Small intestine (tissue), 7 donors: ENCODE data around the gene ZFP36L2. TPM values are rescaled to one million over a fixed set of nuclear protein-coding genes. Genes with fewer than 3 reads are reported as not detected.

ENCODE experiments used
- DNase-seq, 2 donors: peaks; one replicate each; pipeline versions ENCODE4 v3.0.0 to v3.0.0-alpha.2; 2013
- FAIRE-seq: peaks from 2 replicates; lab custom pipeline; 2012; peaks lifted over from hg19 to GRCh38; lab: Jason Lieb, UNC
- H3K27ac ChIP-seq, 3 donors: one replicate each; pipeline ENCODE4 v1.5.1; 2013; ENCODE audit warnings: low read length in 2 of 3, mild to moderate bottlenecking in 2 of 3, control low read depth in 1 of 3, inconsistent platforms in 1 of 3, low read depth in 1 of 3, moderate library complexity in 1 of 3
- H3K27me3 ChIP-seq, 3 donors: one replicate each; pipeline ENCODE4 v1.6.1; 2013; ENCODE audit warnings: low read length in 3 of 3, inconsistent platforms in 1 of 3; ENCODE audit not compliant: control insufficient read depth in 3 of 3, insufficient read depth in 3 of 3
- H3K36me3 ChIP-seq, 3 donors: one replicate each; pipeline ENCODE4 v1.6.1; 2013; ENCODE audit warnings: low read length in 3 of 3, inconsistent platforms in 1 of 3, low read depth in 1 of 3, mild to moderate bottlenecking in 1 of 3, moderate library complexity in 1 of 3; ENCODE audit not compliant: control insufficient read depth in 3 of 3, insufficient read depth in 2 of 3
- H3K4me1 ChIP-seq, 3 donors: one replicate each; pipeline ENCODE4 v1.6.1; 2013; ENCODE audit warnings: low read length in 2 of 3, inconsistent platforms in 1 of 3, low read depth in 1 of 3, mild to moderate bottlenecking in 1 of 3, moderate library complexity in 1 of 3; ENCODE audit not compliant: control insufficient read depth in 3 of 3, insufficient read depth in 2 of 3
- H3K4me3 ChIP-seq, 3 donors: one replicate each; pipeline ENCODE4 v1.5.1; 2013; ENCODE audit warnings: low read length in 3 of 3, control low read depth in 1 of 3, inconsistent platforms in 1 of 3, low read depth in 1 of 3, mild to moderate bottlenecking in 1 of 3, moderate library complexity in 1 of 3
- H3K9me3 ChIP-seq, 2 donors: one replicate each; pipeline ENCODE4 v1.6.1; 2013; ENCODE audit warnings: low read depth in 1 of 2, low read length in 1 of 2; ENCODE audit not compliant: control insufficient read depth in 2 of 2, insufficient read depth in 1 of 2
- WGBS, 3 donors: extraction: QIAGEN DNeasy Blood & Tissue Kit; methylation state at CpG; one replicate each; pipeline ENCODE4 v1.1.7; 2013; 5-methylcytosine and 5-hydroxymethylcytosine counted together
- polyA plus RNA-seq, 4 donors: library from polyadenylated mRNA; stranded (reverse) in 3 of 4; unstranded in 1 of 4; fragments of 200-250 nt in 3 of 4; fragments of 120-200 nt in 1 of 4; gene quantifications; one replicate each; pipeline versions ENCODE4 v1.2.1 to v1.2.3, GENCODE V29; 2013
- donor health status: healthy with polysubstance abuse.
- donor health status: control.
- donor health status: control.
- donor health status: Bipolar disorder and iron deficiency.
- donor health status: healthy.

Gene ZFP36L2
- polyA plus RNA-seq, 4 donors = 62.1 to 331 (median 98.8) TPM

- DNase-seq (no peak), FAIRE-seq (no peak)
- Histone ChIP-seq H3K4me3 (no peak overlapping the region), H3K36me3 (peaks cover 0 to 28% (median 0%) of the 10 kb centered on the region in 3 donors), H3K4me1 (no peaks in the 10 kb centered on the region), H3K27ac (no peak overlapping the region), H3K27me3 (no peaks in the 10 kb centered on the region), H3K9me3 (no peaks in the 10 kb centered on the region)
- WGBS, 3 donors = 89 to 97% (median 94%) methylated on average over 10 of the region's 10 CpGs
Measured at GRCh38 chr2:43241558-43241957, 15.2 kb upstream of the ZFP36L2 start.

GRCh38 chr2:43240766-43241150, 14.4 kb upstream of the ZFP36L2 start:
- Histone ChIP-seq H3K27me3 (no peaks in the 10 kb centered on the region), H3K4me3 (no peak overlapping the region), H3K9me3 (no peaks in the 10 kb centered on the region), H3K36me3 (peaks cover 0 to 28% (median 0%) of the 10 kb centered on the region in 3 donors), H3K4me1 (no peaks in the 10 kb centered on the region), H3K27ac (peak overlapping the region in 1 of 3 donors; percentile 75)
- WGBS, 3 donors = 79 to 87% (median 84%) methylated on average over 5 of the region's 5 CpGs
- DNase-seq = no peak
- FAIRE-seq = no peak

- Histone ChIP-seq H3K27me3 (no peaks in the 10 kb centered on the region), H3K27ac (peak overlapping the region in 2 of 3 donors; percentile 22 to 75), H3K9me3 (no peaks in the 10 kb centered on the region), H3K4me3 (no peak overlapping the region), H3K4me1 (no peaks in the 10 kb centered on the region), H3K36me3 (peaks cover 0 to 28% (median 0%) of the 10 kb centered on the region in 3 donors)
- DNase-seq (no peak), FAIRE-seq (no peak)
- WGBS, 3 donors = 84 to 93% (median 91%) methylated on average over 13 of the region's 13 CpGs
Measured at GRCh38 chr2:43239981-43240765, 13.8 kb upstream of the ZFP36L2 start.

- Histone ChIP-seq H3K27ac (no peak overlapping the region), H3K4me1 (no peaks in the 10 kb centered on the region)
- FAIRE-seq = no peak
Measured at GRCh38 chr2:43238813-43239212, 12.4 kb upstream of the ZFP36L2 start.

GRCh38 chr2:43238176-43238575, 11.8 kb upstream of the ZFP36L2 start:
- no peaks in the 10 kb centered on the region for H3K9me3 ChIP-seq
- H3K36me3 ChIP-seq = peaks cover 0 to 27% (median 0%) of the 10 kb centered on the region in 3 donors
- no peak overlapping the region for H3K27ac ChIP-seq
- H3K27me3 ChIP-seq = no peaks in the 10 kb centered on the region
- FAIRE-seq (no peak), DNase-seq (no peak)
- H3K4me3 ChIP-seq = no peak overlapping the region
- H3K4me1 ChIP-seq = no peaks in the 10 kb centered on the region

More at GRCh38 chr2:43238813-43239212, 12.4 kb upstream of the ZFP36L2 start:
- Histone ChIP-seq H3K9me3 (no peaks in the 10 kb centered on the region), H3K36me3 (peaks cover 0 to 26% (median 0%) of the 10 kb centered on the region in 3 donors), H3K4me3 (no peak overlapping the region), H3K27me3 (no peaks in the 10 kb centered on the region)
- no peak for DNase-seq
- 94 to 97% (median 94%) methylated on average over 3 of the region's 3 CpGs for WGBS, 3 donors

- H3K27me3 ChIP-seq = no peaks in the 10 kb centered on the region
- WGBS, 3 donors = 78 to 86% (median 83%) methylated on average over 9 of the region's 9 CpGs
- no peak overlapping the region for H3K4me3 ChIP-seq
- DNase-seq (no peak), FAIRE-seq (no peak)
- peaks cover 0 to 15% (median 0%) of the 10 kb centered on the region in 3 donors for H3K36me3 ChIP-seq
- H3K4me1 ChIP-seq = peaks cover 0 to 20% (median under 1%) of the 10 kb centered on the region in 3 donors
- H3K27ac ChIP-seq = peak overlapping the region in 1 of 3 donors; percentile 25
- H3K9me3 ChIP-seq = no peaks in the 10 kb centered on the region
Measured at GRCh38 chr2:43233218-43234212, 7.1 kb upstream of the ZFP36L2 start.

GRCh38 chr2:43230951-43231827, 4.8 kb upstream of the ZFP36L2 start:
- Histone ChIP-seq H3K9me3 (no peaks in the 10 kb centered on the region), H3K4me3 (no peak overlapping the region), H3K27ac (peak overlapping the region in 1 of 3 donors; percentile 8), H3K4me1 (peaks cover 3 to 28% (median 5%) of the 10 kb centered on the region in 3 donors), H3K36me3 (peaks cover 0 to 16% (median 0%) of the 10 kb centered on the region in 3 donors), H3K27me3 (no peaks in the 10 kb centered on the region)
- DNase-seq (no peak), FAIRE-seq (no peak)
- WGBS, 3 donors = 76 to 88% (median 84%) methylated on average over 7 of the region's 7 CpGs
